GM06990 (cell line): ENCODE data around the gene ULK3.

Experiments used
- DNase-seq: peaks from one replicate; pipeline ENCODE4 v3.0.0-alpha.2; 2011; ENCODE audit not compliant: insufficient read length; ENCODE audit errors: extremely low read depth
- H3K27me3 ChIP-seq: replicated peaks from 2 replicates; pipeline ENCODE4 v1.6.0; 2011; ENCODE audit warnings: low read length; ENCODE audit not compliant: control insufficient read depth, insufficient read depth
- H3K36me3 ChIP-seq: 2 replicates; pipeline ENCODE4 v1.5.1; 2011; ENCODE audit warnings: low read length; ENCODE audit not compliant: control insufficient read depth, insufficient read depth
- H3K4me3 ChIP-seq: replicated peaks from 2 replicates; pipeline ENCODE4 v1.5.1; 2011; ENCODE audit warnings: low read depth, mild to moderate bottlenecking, control low read depth, low read length
- CTCF ChIP-seq: IDR thresholded peaks from 2 replicates; pipeline ENCODE4 v1.5.1; 2011; ENCODE audit warnings: low read length, control low read depth, mild to moderate bottlenecking, inconsistent platforms; ENCODE audit not compliant: insufficient read depth, poor library complexity, severe bottlenecking

ULK3 gene, protein sequence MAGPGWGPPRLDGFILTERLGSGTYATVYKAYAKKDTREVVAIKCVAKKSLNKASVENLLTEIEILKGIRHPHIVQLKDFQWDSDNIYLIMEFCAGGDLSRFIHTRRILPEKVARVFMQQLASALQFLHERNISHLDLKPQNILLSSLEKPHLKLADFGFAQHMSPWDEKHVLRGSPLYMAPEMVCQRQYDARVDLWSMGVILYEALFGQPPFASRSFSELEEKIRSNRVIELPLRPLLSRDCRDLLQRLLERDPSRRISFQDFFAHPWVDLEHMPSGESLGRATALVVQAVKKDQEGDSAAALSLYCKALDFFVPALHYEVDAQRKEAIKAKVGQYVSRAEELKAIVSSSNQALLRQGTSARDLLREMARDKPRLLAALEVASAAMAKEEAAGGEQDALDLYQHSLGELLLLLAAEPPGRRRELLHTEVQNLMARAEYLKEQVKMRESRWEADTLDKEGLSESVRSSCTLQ

DNA sequence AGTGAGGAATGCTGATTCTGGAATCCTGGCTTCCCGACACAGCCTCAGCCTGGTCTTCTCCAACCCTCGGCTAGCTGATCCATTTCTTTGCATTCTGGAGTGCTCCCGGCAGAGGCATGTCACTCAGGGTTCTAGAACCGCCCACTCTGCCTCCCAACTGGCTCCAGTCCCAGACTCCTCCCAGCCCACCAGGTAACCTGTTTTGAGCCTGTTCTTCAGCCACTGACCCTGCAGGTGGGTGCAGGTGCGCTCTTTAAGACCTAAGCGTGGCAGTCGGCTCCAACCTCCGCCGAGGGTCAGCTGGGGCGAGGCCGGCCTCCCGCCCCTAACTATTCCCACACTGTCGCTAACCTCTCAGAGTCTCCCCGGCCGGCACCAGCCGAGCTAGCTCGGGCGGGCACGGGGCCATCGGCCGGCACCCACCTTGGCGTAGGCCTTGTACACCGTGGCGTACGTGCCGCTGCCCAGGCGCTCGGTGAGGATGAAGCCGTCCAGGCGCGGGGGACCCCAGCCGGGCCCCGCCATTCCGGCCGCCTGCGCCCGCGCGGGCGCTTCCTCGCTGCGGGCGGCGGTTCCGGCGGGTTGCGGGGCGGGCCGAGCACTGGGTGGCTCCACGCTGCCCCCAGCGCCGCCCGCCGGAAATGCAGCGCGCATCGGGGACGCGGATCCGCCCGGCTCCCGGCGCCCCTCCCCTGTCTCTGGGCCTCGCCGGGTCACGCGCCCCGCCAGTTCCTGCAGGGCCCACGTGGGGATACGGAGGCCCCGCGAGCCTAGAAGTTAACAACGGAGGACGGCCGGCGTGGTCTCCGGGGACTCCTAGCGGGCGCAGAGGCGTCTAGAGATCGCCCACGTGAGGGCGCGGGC, at the start of gene ULK3:
Gene ULK3, minus strand, starts transcription at position 576 of the 864 bp plus-strand sequence. Its CDS starts 51 bp downstream, at position 525.
- peak; percentile 91 for DNase-seq
- peaks cover 29% of the 10 kb centered on the region for H3K36me3 ChIP-seq
- peak within 1 kb of the TSS; percentile 64 for H3K4me3 ChIP-seq
- no peaks in the 10 kb centered on the region for H3K27me3 ChIP-seq
- peak; percentile 52 for TF ChIP-seq CTCF

- H3K36me3 ChIP-seq = peaks cover 22% of the 10 kb centered on the region
Measured at GRCh38 chr15:74892313-74892712, 49.4 kb upstream of the ULK3 start.

DNA sequence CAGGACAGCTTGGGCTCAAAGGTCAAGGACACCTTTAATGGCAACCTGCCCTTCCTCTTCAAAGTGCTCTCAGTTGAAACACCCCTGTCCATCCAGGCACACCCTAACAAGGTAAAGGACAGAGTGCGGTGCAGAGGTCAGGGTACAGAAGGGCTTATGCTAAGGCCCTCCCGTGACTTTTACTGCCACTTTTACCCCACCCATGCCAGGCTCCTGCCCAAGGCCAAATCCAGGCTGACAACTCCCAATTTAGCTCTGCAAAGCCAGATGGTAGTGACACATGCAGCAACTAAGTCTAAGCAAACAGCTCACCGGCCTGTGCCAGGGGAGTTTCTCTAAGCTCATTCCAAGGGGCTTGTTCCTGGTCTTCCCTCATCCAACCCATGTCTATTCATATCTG, 48.5 kb upstream of the ULK3 start:
- H3K27me3 ChIP-seq = no peaks in the 10 kb centered on the region
- DNase-seq = no peak
- no peak for TF ChIP-seq CTCF
- H3K36me3 ChIP-seq = peaks cover 17% of the 10 kb centered on the region
- H3K4me3 ChIP-seq = no peak overlapping the region

More at GRCh38 chr15:74892313-74892712, 49.4 kb upstream of the ULK3 start:
- DNase-seq = no peak
- H3K27me3 ChIP-seq = no peaks in the 10 kb centered on the region
- no peak overlapping the region for H3K4me3 ChIP-seq
- TF ChIP-seq CTCF = no peak

DNA sequence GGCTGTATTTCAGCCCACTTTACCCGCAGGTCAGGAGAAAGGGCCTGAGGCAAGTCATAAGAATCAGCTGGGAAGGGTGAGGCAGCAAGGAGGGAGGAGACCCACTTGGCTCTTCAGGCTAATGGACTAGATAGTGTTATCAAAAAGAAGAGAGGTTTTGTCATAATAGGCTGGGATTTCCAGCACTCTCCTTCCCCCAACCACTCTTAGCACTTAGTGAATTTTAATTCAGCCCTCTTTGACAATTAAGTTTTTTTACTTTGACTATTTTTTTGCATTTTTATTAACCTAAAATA, 47.7 kb upstream of the ULK3 start:
- Histone ChIP-seq H3K4me3 (peak overlapping the region; percentile 77), H3K36me3 (peaks cover 15% of the 10 kb centered on the region), H3K27me3 (no peaks in the 10 kb centered on the region)
- no peak for DNase-seq
- TF ChIP-seq CTCF = no peak

- peak; percentile 84 for DNase-seq
- H3K4me3 ChIP-seq = peak within 1 kb of the TSS; percentile 77
- no peak for TF ChIP-seq CTCF
- H3K27me3 ChIP-seq = no peaks in the 10 kb centered on the region
- H3K36me3 ChIP-seq = peaks cover 15% of the 10 kb centered on the region
Measured at GRCh38 chr15:74889883-74890664, 47.1 kb upstream of the ULK3 start, which contains the start of gene MPI. Gene MPI (plus strand): TSS chr15:74890042. CDS start chr15:74890074, 32 bp downstream.
